Inflammatory macrophage (primary cell): ENCODE results near the gene PPP2R3A.
A peak's percentile ranks its signal among the peaks of the same experiment; 100 is the strongest.
"Not testable (repeated sequence)": the region's sequence is repeated elsewhere in the genome, so short reads cannot be mapped to it uniquely, and the experiment has no call there.

ENCODE experiments used
- DNase-seq, 2 donors: peaks; one replicate each; pipeline ENCODE4 v3.0.0-alpha.2; 2020 to 2022

PPP2R3A gene

GRCh38 chr3:136105044-136105443, 139.5 kb downstream of the PPP2R3A start:
- DNase-seq: no peak

GRCh38 chr3:136106101-136106500, 140.6 kb downstream of the PPP2R3A start:
- no peak for DNase-seq

GRCh38 chr3:136109499-136109898, 144.0 kb downstream of the PPP2R3A start:
- DNase-seq: no peak

GRCh38 chr3:136110481-136110880, 145.0 kb downstream of the PPP2R3A start:
- no peak for DNase-seq

GRCh38 chr3:136114421-136114820, 148.9 kb downstream of the PPP2R3A start:
- no peak for DNase-seq

- not testable (repeated sequence) for DNase-seq
Measured at GRCh38 chr3:136119332-136119731, 153.8 kb downstream of the PPP2R3A start.

- not testable (repeated sequence) for DNase-seq
Measured at GRCh38 chr3:136119783-136120182, 154.3 kb downstream of the PPP2R3A start.

GRCh38 chr3:136120373-136121348, 155.1 kb downstream of the PPP2R3A start:
- DNase-seq: no peak

- no peak for DNase-seq
Measured at GRCh38 chr3:136122006-136122405, 156.5 kb downstream of the PPP2R3A start.

- not testable (repeated sequence) for DNase-seq
Measured at GRCh38 chr3:136131647-136132046, 166.1 kb downstream of the PPP2R3A start.

- no peak for DNase-seq
Measured at GRCh38 chr3:136134091-136134490, 168.6 kb downstream of the PPP2R3A start.

GRCh38 chr3:136135039-136135802, 169.7 kb downstream of the PPP2R3A start:
- no peak for DNase-seq

GRCh38 chr3:136136454-136136853, 170.9 kb downstream of the PPP2R3A start:
- no peak for DNase-seq

- peak in 1 of 2 donors; percentile 13 for DNase-seq
Measured at GRCh38 chr3:136141291-136141785, 175.8 kb downstream of the PPP2R3A start.

- peak; percentile 33 to 47 for DNase-seq
Measured at GRCh38 chr3:136141891-136142290, 176.4 kb downstream of the PPP2R3A start.

GRCh38 chr3:136142592-136142991, 177.1 kb downstream of the PPP2R3A start:
- no peak for DNase-seq

- DNase-seq: not testable (repeated sequence)
Measured at GRCh38 chr3:136144397-136144796, 178.9 kb downstream of the PPP2R3A start.

- DNase-seq: no peak
Measured at GRCh38 chr3:136146981-136147729, 181.6 kb downstream of the PPP2R3A start.

- no peak for DNase-seq
Measured at GRCh38 chr3:136149667-136150066, 184.1 kb downstream of the PPP2R3A start.

GRCh38 chr3:136151219-136151618, 185.7 kb downstream of the PPP2R3A start:
- DNase-seq: no peak

GRCh38 chr3:136152176-136152843, 186.8 kb downstream of the PPP2R3A start:
- no peak for DNase-seq

- no peak for DNase-seq
Measured at GRCh38 chr3:136152963-136153362, 187.4 kb downstream of the PPP2R3A start.
